ENCODE data around the gene LAMC1.

Gene LAMC1

DNA sequence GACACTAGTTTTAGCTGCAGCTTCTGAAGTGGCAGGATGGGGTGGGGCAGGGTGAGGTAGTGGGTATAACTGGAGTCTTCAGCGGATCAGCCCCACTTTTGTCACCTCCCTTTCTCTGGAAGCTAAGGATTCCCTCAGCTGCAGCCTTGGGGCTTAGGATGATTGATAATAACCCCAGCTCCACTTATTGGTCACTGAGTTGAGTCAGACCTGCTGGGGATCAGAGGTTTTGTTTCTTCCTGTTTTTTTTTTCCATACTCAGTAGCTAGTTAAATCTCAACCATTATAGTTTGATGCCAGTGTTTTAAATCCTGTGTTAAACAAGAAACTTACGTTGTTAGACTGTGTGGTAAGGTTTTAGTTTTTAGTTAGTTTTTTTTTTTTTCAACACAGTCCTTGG, 57.2 kb downstream of the LAMC1 start:
- DNase-seq (ENCODE audit: low spot score): no peak

- DNase-seq (ENCODE audit: low spot score): no peak
Observed at GRCh38 chr1:183081402-183082120, 58.3 kb downstream of the LAMC1 start.

DNA sequence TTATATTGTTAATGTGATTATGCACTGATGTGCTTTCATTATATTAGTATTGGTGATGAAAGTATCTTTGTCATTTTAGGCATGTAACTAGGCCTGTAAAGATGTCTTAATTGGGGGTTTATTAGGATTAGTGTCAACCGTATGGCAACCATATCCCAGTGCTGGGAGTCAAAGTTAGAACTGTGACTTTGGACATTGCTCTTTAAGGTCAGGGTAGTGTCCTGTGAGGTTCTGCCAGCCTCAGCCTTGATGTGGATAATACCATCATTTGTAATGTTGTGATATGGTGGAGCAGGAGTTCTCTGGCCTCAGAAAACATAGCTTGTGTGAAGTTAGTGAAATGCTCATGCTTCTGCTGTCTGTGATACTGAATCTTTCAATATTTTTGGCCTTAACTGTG, 59.4 kb downstream of the LAMC1 start:
- DNase-seq (ENCODE audit: low spot score): no peak

GRCh38 chr1:183087001-183087400, 63.8 kb downstream of the LAMC1 start:
- no peak for DNase-seq (ENCODE audit: low spot score)

DNA sequence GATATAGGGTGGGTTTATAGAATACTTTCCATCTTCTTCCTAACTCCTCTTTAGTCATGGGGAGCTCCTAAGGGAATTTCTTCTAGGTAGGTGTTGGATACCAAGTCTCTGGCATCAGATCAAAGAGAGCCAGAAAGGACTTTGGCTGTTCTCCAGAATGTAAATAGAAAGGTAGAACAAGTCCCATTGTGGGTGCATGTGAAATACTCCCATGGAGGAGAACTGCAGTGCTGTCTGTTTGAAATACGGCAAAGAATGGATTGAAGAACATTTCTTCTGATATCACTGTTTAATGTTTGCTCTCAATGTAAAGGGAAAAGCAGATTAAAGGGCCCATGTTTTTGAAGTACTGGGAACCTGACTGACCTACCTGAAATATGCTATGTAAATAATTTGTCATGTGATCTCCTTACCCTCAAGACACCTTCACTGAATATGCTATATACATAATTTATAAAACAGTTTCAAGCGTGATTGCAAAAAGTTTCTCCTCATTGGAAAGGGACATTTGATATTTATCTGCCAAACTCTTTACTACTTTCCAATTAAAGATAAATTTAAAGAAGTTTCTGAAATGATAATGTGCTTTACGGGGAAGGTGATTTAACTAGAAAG, 65.9 kb downstream of the LAMC1 start:
- no peak for DNase-seq (ENCODE audit: low spot score)

DNA sequence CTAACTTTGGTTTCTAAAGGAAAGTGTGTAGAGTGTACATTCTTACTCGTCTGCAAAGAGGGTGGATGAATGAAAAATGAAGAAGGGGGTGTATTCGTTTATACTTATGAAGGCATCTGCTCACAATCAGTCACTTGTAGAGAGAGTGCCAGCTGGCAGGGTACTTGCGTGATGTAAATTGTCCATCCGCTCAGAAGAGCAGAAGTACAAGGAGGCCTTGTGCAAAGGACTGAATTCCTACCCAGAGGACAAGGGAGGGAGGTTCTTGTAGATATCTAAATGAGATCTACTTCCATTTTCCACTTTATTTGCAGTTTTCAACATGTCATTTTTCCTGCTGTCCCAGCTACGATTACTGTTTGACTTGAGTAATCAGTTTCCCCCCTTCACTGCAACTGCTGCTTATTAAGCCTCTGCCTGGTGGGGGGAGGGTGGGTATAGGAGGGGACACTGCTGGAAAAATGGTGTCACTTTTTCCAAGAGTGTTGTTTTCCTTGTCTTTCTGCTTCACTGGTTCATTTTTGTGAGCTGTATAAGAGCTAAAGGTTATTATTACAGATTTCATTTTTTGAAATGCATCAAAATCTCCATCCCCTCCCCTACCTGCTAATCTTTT, 67.3 kb downstream of the LAMC1 start:
- DNase-seq (ENCODE audit: low spot score): no peak

- no peak for DNase-seq (ENCODE audit: low spot score)
Observed at GRCh38 chr1:183091181-183091580, 68.0 kb downstream of the LAMC1 start.

GRCh38 chr1:183092350-183092749, 69.1 kb downstream of the LAMC1 start:
- no peak for DNase-seq (ENCODE audit: low spot score)

- DNase-seq (ENCODE audit: low spot score): no peak
Observed at GRCh38 chr1:183093066-183093668, 69.9 kb downstream of the LAMC1 start.

DNA sequence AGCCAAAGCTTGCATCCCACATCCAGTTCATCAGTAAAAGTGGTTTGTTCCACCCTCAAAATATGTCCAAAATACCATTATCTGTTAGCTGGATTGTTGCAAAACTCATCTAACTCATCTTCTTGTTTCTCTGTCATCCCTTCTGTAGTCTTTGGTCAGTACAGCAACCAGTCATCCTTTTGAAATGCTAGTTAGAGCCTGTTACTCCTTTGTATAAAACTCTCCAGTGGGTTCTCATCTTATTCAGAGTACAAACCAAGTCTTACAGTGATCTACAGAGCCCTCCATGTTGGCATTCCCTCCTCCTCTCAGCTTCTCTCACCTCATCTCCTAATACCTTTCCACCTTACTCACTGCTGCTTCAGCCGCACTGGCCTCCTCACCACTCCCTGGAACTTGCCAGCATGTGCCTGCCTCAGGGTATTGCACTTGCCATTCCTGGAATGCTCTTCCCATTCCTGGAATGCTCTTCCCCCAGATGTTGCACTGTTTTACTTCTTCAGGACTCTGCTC, 70.6 kb downstream of the LAMC1 start:
- no peak for DNase-seq (ENCODE audit: low spot score)

- DNase-seq (ENCODE audit: low spot score): no peak
Observed at GRCh38 chr1:183094351-183094750, 71.1 kb downstream of the LAMC1 start.

GRCh38 chr1:183096351-183096750, 73.1 kb downstream of the LAMC1 start:
- DNase-seq (ENCODE audit: low spot score): no peak

DNA sequence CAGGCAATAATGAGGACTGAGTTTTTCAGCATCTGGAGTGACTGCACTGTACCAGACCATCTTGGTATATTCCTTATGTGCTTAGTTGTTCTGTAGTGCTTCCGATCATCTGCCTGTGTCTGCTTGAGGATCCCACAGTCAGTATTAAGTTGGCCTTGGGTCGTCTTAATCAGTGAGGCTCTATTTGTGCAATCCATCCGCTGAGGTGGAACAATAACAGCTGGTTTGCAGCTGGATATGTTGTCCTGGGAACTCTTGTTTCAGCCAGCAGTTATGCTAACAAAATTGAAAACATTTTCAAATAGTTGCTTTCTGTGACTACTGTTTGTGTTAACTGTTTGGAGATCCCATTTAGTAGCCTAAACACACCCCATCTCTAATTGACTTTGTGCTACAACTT, 73.7 kb downstream of the LAMC1 start:
- no peak for DNase-seq (ENCODE audit: low spot score)

DNA sequence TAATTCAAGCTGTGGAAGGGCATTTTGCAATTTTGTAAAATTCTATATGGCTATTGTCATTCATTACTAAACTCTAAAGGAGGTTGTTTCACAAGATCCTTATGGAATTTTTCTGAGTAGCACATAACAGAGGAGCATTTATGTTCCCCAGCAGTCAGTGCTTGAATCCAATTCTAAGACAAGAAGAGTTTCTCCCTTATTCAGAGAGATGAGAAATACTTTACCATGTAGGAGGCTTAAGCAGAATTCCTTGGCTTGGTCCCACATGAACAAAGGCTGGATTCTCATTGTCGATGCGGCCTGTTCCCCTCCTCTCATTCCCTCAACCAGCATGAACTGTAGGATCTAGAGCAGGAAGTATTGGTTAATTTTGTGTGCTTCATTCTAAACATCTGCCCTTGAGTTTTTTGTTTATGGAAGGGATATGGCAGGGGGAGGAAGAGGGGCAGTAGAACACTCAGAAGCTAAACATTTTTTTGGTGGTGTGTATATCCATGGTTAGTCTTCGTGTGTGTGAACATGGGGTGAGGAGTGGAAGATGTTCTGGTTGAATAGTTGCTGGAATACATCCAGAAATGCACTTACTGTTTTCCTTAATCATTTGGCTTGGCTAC, 74.3 kb downstream of the LAMC1 start:
- no peak for DNase-seq (ENCODE audit: low spot score)

DNA sequence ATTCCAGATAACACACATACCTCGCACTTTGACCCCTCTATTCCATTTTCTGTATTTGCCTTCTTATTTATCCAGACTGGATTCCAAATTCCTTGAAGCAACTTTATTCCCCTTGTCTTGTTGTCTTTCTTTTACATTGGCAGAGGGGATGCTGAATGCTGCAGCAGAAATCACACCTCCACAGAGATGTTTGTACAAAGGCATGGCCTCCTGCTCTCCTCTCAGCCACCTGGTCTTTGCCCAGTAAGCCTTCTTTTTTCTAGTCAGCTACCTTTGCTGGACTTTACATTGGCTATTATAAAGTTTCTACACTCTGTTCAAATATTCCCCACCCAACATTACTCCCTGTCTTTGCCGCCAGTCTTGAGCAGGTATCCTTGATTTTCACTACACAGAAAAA, 75.1 kb downstream of the LAMC1 start:
- DNase-seq (ENCODE audit: low spot score): no peak

DNA sequence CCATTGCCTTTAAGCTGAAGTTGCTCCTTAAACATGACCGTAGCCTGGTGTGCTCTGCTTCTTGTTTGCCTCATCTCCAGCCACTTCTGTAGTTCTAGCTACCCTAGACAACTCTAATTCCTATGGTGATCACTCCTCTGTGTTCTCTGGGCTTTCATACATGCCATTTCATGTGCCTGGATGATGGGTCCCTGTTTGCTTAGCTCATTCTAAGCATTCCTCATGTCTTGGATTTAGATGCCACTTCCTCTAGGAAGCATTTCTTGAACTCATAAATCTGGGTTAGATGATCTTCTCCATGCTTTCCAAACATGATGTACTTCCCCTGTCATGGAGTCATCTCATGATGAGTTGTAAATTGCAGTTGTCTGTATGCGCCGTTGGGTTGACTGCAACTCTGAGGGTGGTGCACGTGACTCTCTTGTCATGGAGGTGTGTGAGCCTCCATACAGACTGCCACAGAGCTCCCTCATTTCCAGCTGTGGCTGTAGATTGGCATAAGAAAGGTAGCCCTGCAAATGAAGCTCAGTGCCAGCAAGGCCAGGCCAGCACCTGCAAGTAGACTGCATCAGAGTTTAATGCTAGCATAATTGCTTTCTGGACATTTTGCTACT, 77.2 kb downstream of the LAMC1 start:
- DNase-seq (ENCODE audit: low spot score): no peak

GRCh38 chr1:183101081-183101480, 77.9 kb downstream of the LAMC1 start:
- no peak for DNase-seq (ENCODE audit: low spot score)

GRCh38 chr1:183101841-183102276, 78.6 kb downstream of the LAMC1 start:
- no peak for DNase-seq (ENCODE audit: low spot score)

DNA sequence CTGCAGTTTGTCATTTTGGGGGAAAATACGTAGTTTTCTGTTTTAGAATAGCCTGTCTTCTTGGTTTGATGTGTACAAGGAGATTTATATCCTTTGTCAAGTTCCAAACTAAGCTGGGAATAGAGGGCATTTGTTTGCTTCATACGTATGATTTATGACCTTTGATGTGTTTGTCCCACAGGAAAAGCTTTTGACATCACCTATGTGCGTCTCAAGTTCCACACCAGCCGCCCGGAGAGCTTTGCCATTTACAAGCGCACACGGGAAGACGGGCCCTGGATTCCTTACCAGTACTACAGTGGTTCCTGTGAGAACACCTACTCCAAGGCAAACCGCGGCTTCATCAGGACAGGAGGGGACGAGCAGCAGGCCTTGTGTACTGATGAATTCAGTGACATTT, 79.9 kb downstream of the LAMC1 start:
- DNase-seq (ENCODE audit: low spot score): no peak

DNA sequence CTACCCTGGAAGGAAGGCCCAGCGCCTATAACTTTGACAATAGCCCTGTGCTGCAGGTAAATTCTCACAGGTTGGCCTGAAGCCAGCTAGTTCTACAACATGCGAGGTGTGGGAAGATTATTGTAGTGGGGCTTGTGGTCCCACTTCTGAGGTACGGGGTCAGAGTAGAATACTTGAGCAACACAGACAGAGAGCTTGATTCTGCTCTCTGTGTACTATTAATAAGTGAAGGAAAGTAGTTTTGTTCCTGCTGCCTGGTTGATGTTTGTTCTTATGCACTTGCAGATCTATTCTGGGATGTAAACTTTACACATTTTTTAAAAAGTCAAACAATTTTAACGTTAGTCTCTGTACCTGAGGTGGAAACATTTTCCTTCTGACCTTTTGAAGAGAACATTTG, 80.4 kb downstream of the LAMC1 start:
- DNase-seq (ENCODE audit: low spot score): no peak

DNA sequence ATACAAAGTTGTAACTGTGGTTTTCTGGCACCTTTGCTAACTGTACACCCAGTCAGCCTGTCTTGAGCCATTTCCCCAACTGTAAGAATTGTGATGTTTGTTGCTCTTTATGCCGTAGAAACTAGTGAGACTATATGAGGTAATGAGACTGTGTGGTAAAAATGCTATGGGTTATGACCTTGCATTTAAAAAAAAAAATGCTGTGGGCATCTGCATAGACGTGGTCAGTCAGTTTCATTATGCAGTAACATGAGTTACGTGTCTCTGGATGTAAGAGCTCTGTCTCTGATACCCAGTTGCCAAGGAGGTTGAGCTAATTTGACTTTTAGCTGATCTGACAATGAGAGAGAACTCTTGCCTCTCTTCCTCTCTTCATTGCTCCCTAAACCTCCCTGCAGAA, 82.2 kb downstream of the LAMC1 start:
- no peak for DNase-seq (ENCODE audit: low spot score)

DNA sequence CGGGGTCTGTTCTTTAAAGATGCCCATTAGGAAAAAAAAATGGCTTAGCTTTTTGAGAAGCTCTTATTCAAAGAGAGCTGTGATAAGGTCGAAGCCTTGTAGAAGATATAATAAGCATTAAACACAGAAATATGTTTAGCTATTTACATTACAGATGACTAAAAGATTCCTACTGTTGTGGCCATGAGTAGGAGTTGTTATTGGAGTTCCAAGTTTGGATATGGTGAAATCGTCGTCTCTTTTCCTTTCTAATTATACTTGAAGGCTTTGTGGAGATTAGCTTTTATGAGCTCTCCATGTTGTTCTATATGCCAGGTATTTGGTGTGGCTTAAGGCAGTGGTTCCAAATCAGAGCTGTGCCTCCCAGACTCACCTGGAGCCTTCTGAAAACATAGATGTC, 82.9 kb downstream of the LAMC1 start:
- no peak for DNase-seq (ENCODE audit: low spot score)

All from CD4-positive, alpha-beta T cell treated with Interleukin-6 at 100 ng/mL for 8 hours (primary cell).